ENCODE data around the gene B3GLCT.

DNA sequence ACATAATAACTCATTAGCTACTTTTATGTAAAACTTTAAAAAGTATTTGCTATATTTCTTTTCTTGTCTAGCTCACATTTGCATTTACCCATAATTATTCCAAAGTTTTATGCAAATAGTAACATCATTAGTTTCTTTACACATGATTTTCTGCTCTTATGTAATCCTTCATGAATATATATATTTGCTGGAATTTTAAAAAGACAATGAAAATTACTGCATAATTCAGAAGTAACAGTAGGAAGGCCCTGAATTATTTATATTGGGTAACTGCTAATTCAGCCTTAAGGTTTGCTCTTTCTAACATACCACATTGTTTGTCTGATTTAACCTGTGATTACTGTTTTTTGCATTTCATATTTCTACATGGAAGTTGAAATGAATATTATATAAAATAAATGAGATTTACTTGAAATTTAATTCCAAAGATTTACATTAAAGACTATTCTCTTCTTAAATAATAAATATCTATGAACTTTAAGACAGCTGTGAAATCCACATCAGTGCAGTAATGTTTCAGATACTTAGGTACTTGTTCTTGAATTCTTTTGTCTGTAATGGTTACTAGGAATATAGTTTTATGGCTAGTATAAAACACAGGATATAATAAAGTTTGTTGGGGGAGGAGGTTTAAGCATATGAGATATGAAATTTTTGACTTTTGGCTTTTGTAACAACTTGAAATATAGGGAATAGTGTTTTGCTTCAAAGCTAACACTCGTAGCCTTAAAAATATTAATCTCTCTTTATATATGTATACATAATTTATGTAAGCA, 46.0 kb downstream of the B3GLCT start:
- TF ChIP-seq POLR2A (IDR thresholded peaks at IDR 0.05) (no peak), POLR2AphosphoS5 (IDR thresholded peaks at IDR 0.05) (no peak)
- TF ChIP-seq, protein P1, sequence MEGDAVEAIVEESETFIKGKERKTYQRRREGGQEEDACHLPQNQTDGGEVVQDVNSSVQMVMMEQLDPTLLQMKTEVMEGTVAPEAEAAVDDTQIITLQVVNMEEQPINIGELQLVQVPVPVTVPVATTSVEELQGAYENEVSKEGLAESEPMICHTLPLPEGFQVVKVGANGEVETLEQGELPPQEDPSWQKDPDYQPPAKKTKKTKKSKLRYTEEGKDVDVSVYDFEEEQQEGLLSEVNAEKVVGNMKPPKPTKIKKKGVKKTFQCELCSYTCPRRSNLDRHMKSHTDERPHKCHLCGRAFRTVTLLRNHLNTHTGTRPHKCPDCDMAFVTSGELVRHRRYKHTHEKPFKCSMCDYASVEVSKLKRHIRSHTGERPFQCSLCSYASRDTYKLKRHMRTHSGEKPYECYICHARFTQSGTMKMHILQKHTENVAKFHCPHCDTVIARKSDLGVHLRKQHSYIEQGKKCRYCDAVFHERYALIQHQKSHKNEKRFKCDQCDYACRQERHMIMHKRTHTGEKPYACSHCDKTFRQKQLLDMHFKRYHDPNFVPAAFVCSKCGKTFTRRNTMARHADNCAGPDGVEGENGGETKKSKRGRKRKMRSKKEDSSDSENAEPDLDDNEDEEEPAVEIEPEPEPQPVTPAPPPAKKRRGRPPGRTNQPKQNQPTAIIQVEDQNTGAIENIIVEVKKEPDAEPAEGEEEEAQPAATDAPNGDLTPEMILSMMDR (IDR thresholded peaks at IDR 0.05): no peak

Data from breast epithelium (tissue), 3 donors.